Measurements from ENCODE around the gene SIDT1. TPM values are rescaled to one million over a fixed set of nuclear protein-coding genes. Genes with fewer than 3 reads are reported as not detected.

SIDT1 gene
- polyA plus RNA-seq, 5 donors: 1.4 to 2.7 (median 2.1) TPM

- DNase-seq: no peak
These were observed 61.7 kb downstream of the SIDT1 start for GRCh38 chr3:113594066-113594465.

- no peak for DNase-seq
These were observed 65.4 kb downstream of the SIDT1 start for GRCh38 chr3:113597596-113598354.

- DNase-seq: no peak
These were observed 68.2 kb downstream of the SIDT1 start for GRCh38 chr3:113600418-113601182.

GRCh38 chr3:113601240-113601639 lies 68.9 kb downstream of the SIDT1 start:
- DNase-seq: no peak

- DNase-seq: no peak
These were observed 69.9 kb downstream of the SIDT1 start for GRCh38 chr3:113602256-113602655.

GRCh38 chr3:113602836-113603235 lies 70.5 kb downstream of the SIDT1 start:
- no peak for DNase-seq

- DNase-seq: no peak
These were observed 74.3 kb downstream of the SIDT1 start for GRCh38 chr3:113606539-113607218.

- DNase-seq: no peak
These were observed 74.9 kb downstream of the SIDT1 start for GRCh38 chr3:113607219-113607596.

GRCh38 chr3:113614402-113614801 lies 82.0 kb downstream of the SIDT1 start:
- DNase-seq: no peak

- peak in 1 of 2 donors; percentile 61 for DNase-seq
These were observed 83.6 kb downstream of the SIDT1 start for GRCh38 chr3:113615976-113616375.

- no peak for DNase-seq
These were observed 85.4 kb downstream of the SIDT1 start for GRCh38 chr3:113617726-113618125.

GRCh38 chr3:113620091-113620490 lies 87.7 kb downstream of the SIDT1 start:
- DNase-seq: no peak

- no peak for DNase-seq
These were observed 91.0 kb downstream of the SIDT1 start for GRCh38 chr3:113623324-113623723.

GRCh38 chr3:113623811-113624210 lies 91.5 kb downstream of the SIDT1 start:
- no peak for DNase-seq

- no peak for DNase-seq
These were observed 93.5 kb downstream of the SIDT1 start for GRCh38 chr3:113625834-113626233.

GRCh38 chr3:113626503-113627371 lies 94.4 kb downstream of the SIDT1 start:
- no peak for DNase-seq

GRCh38 chr3:113628316-113628715 lies 96.0 kb downstream of the SIDT1 start:
- no peak for DNase-seq

- no peak for DNase-seq
These were observed 96.4 kb downstream of the SIDT1 start for GRCh38 chr3:113628788-113629187.

- DNase-seq: no peak
These were observed 97.4 kb downstream of the SIDT1 start for GRCh38 chr3:113629584-113630421.

- no peak for DNase-seq
These were observed 98.7 kb downstream of the SIDT1 start for GRCh38 chr3:113630956-113631542.
